IPS-20b (cell line): Measurements from ENCODE around the gene ACAP2.
"Not testable (repeated sequence)": the region's sequence is repeated elsewhere in the genome, so short reads cannot be mapped to it uniquely, and the experiment has no call there.

ENCODE experiments used
- H3K27ac ChIP-seq: one replicate; pipeline ENCODE4 v1.5.1; 2013; ENCODE audit warnings: low read length
- H3K27me3 ChIP-seq: 2 replicates; pipeline ENCODE4 v1.6.1; 2013; ENCODE audit warnings: mild to moderate bottlenecking, low read length, inconsistent platforms; ENCODE audit not compliant: insufficient read depth
- H3K36me3 ChIP-seq: 2 replicates; pipeline ENCODE4 v1.6.1; 2013; ENCODE audit warnings: low read depth, mild to moderate bottlenecking, inconsistent platforms, low read length, moderate library complexity; ENCODE audit not compliant: insufficient read depth
- H3K4me1 ChIP-seq: 2 replicates; pipeline ENCODE4 v1.6.1; 2013; ENCODE audit warnings: mild to moderate bottlenecking, control low read depth, inconsistent platforms, low read length, moderate library complexity; ENCODE audit not compliant: insufficient read depth
- H3K4me3 ChIP-seq: 2 replicates; pipeline ENCODE4 v1.5.1; 2013; ENCODE audit warnings: mild to moderate bottlenecking, low read length, inconsistent platforms
- H3K9ac ChIP-seq: 2 replicates; pipeline ENCODE4 v1.6.1; 2013; ENCODE audit warnings: low read depth, mild to moderate bottlenecking, inconsistent platforms, low read length, moderate library complexity
- H3K9me3 ChIP-seq: 2 replicates; pipeline ENCODE4 v1.6.1; 2013; ENCODE audit warnings: mild to moderate bottlenecking, low read depth, low read length, inconsistent platforms; ENCODE audit not compliant: insufficient read depth

ACAP2 gene

GRCh38 chr3:195236076-195236798 lies 206.6 kb downstream of the ACAP2 start:
- no peaks in the 10 kb centered on the region for H3K9me3 ChIP-seq
- peaks cover 11% of the 10 kb centered on the region; the same call in 1 of the 2 replicates for H3K36me3 ChIP-seq
- H3K4me3 ChIP-seq = no peak overlapping the region
- H3K4me1 ChIP-seq = peaks cover 2% of the 10 kb centered on the region; the same call in 1 of the 2 replicates
- no peaks in the 10 kb centered on the region for H3K27me3 ChIP-seq
- no peak overlapping the region for H3K9ac ChIP-seq
- H3K27ac ChIP-seq = no peak overlapping the region

- Histone ChIP-seq H3K27ac (no peak overlapping the region), H3K36me3 (peaks cover 18% of the 10 kb centered on the region; the same call in 1 of the 2 replicates), H3K4me3 (no peak overlapping the region), H3K27me3 (no peaks in the 10 kb centered on the region), H3K9ac (no peak overlapping the region), H3K9me3 (no peaks in the 10 kb centered on the region), H3K4me1 (no peaks in the 10 kb centered on the region)
Measured at GRCh38 chr3:195230244-195230643, 212.6 kb downstream of the ACAP2 start.

- H3K27me3 ChIP-seq, H3K4me3 ChIP-seq, H3K27ac ChIP-seq, H3K9ac ChIP-seq, H3K4me1 ChIP-seq, H3K9me3 ChIP-seq: not testable (repeated sequence)
- peaks cover 24% of the 10 kb centered on the region; the same call in 1 of the 2 replicates for H3K36me3 ChIP-seq
Measured at GRCh38 chr3:195228886-195229285, 213.9 kb downstream of the ACAP2 start.

- Histone ChIP-seq H3K27ac (no peak overlapping the region), H3K4me1 (peaks cover 15% of the 10 kb centered on the region), H3K4me3 (no peak overlapping the region), H3K9ac (no peak overlapping the region), H3K36me3 (peaks cover 24% of the 10 kb centered on the region; the same call in 1 of the 2 replicates), H3K9me3 (no peaks in the 10 kb centered on the region), H3K27me3 (no peaks in the 10 kb centered on the region)
Measured at GRCh38 chr3:195227871-195228270, 214.9 kb downstream of the ACAP2 start.

GRCh38 chr3:195226900-195227447 lies 215.8 kb downstream of the ACAP2 start:
- no peak overlapping the region for H3K27ac ChIP-seq
- no peak overlapping the region for H3K9ac ChIP-seq

GRCh38 chr3:195226445-195226844 lies 216.4 kb downstream of the ACAP2 start:
- Histone ChIP-seq H3K9ac (no peak overlapping the region), H3K27ac (no peak overlapping the region), H3K36me3 (peaks cover 24% of the 10 kb centered on the region; the same call in 1 of the 2 replicates), H3K4me3 (no peak overlapping the region), H3K4me1 (peaks cover 15% of the 10 kb centered on the region), H3K9me3 (no peaks in the 10 kb centered on the region), H3K27me3 (no peaks in the 10 kb centered on the region)

More at GRCh38 chr3:195226900-195227447, 215.8 kb downstream of the ACAP2 start:
- Histone ChIP-seq H3K4me3 (no peak overlapping the region), H3K9me3 (no peaks in the 10 kb centered on the region), H3K4me1 (peaks cover 15% of the 10 kb centered on the region), H3K36me3 (peaks cover 24% of the 10 kb centered on the region; the same call in 1 of the 2 replicates), H3K27me3 (no peaks in the 10 kb centered on the region)

GRCh38 chr3:195224980-195225580 lies 217.7 kb downstream of the ACAP2 start:
- Histone ChIP-seq H3K4me1 (peaks cover 15% of the 10 kb centered on the region), H3K36me3 (peaks cover 24% of the 10 kb centered on the region; the same call in 1 of the 2 replicates), H3K4me3 (no peak overlapping the region), H3K9me3 (no peaks in the 10 kb centered on the region), H3K27me3 (no peaks in the 10 kb centered on the region), H3K27ac (no peak overlapping the region), H3K9ac (no peak overlapping the region)
